ENCODE measurements around the gene CTPS1. TPM values are rescaled to one million over a fixed set of nuclear protein-coding genes. Genes with fewer than 3 reads are reported as not detected.

Gene CTPS1
- total RNA-seq, 1 experiment from 2014 or later: 69.9 TPM

DNA sequence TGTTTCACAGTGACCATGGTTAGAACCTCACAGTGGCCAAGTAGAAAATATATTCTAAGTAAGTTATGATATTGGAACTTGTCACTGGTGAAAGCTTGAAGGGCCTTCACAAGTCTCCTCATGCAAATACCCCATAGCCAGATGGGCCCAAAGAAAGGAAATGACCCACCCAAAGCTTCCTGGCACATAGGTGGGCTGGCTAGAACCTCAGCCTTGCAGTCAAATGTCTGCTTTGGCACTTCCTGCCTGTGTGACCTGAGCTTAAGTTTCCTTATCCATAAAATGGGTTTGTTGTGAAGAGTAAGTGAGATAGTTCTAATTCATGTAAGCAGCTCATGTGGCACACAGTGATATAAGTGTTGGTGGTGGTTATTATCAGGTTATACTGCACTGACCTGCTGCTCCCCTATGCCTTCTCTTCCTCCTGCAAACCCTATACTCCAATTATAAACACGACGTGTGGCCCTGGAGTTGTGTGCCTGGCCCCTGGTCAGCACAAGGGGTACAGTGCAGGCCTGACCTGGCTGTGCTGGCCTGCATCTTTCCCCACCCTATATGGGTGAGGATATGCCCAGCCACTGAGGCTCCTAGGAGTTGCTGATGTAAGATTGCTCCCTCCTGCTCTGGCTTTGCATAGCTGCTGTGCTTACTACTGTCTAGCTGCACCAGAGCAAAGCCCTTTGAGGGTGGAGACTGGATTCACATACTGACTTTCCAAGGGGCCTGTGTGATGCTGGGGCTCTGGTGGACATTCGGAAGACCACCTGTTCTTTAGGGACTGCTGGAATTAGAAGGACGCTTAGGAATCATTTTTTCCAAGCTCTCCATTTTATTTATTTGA, 46.7 kb downstream of the CTPS1 start:
- Mint-ChIP-seq H3K27me3 (ENCODE audit: insufficient read depth, unreplicated experiment) (no peaks in the 10 kb centered on the region), H3K27ac (ENCODE audit: low read depth, unreplicated experiment) (no peak overlapping the region), H3K4me3 (ENCODE audit: unreplicated experiment) (no peak overlapping the region), H3K9me3 (ENCODE audit: unreplicated experiment) (no peaks in the 10 kb centered on the region), H3K4me1 (ENCODE audit: insufficient read depth, unreplicated experiment) (no peaks in the 10 kb centered on the region), H3K36me3 (ENCODE audit: insufficient read depth, unreplicated experiment) (peaks cover 71% of the 10 kb centered on the region)
- ChIA-PET POLR2A (interaction anchor here (0.7 to 1.2 kb wide), 4 partner anchors 11 to 22 kb away, joined by 3 to 4 read pairs (median 3); no protein-coding TSS in a partner anchor), CTCF (interaction anchor here (0.6 to 0.8 kb wide), 3 partner anchors 26 to 240 kb away, joined by 3 read pairs; no protein-coding TSS in a partner anchor)
- BruUV-seq (replicated peaks): no TSS peak
- intact Hi-C loops (cut with micrococcal nuclease): no loop called here
- TF ChIP-seq CTCF (IDR thresholded peaks at IDR 0.05; ENCODE audit: unreplicated experiment): no peak
- no peak for DNase-seq (ENCODE audit: unreplicated experiment)

GRCh38 chr1:41028034-41028642, 48.6 kb downstream of the CTPS1 start:
- intact Hi-C loops (cut with micrococcal nuclease): no loop called here
- Mint-ChIP-seq H3K9me3 (ENCODE audit: unreplicated experiment) (no peaks in the 10 kb centered on the region), H3K36me3 (ENCODE audit: insufficient read depth, unreplicated experiment) (peaks cover 70% of the 10 kb centered on the region), H3K27ac (ENCODE audit: low read depth, unreplicated experiment) (no peak overlapping the region), H3K4me1 (ENCODE audit: insufficient read depth, unreplicated experiment) (no peaks in the 10 kb centered on the region), H3K4me3 (ENCODE audit: unreplicated experiment) (no peak overlapping the region), H3K27me3 (ENCODE audit: insufficient read depth, unreplicated experiment) (no peaks in the 10 kb centered on the region)
- CTCF ChIA-PET: no interaction called here
- TF ChIP-seq CTCF (IDR thresholded peaks at IDR 0.05; ENCODE audit: unreplicated experiment): no peak
- POLR2A ChIA-PET: no interaction called here
- BruUV-seq (replicated peaks): no TSS peak
- DNase-seq (ENCODE audit: unreplicated experiment): no peak

DNA sequence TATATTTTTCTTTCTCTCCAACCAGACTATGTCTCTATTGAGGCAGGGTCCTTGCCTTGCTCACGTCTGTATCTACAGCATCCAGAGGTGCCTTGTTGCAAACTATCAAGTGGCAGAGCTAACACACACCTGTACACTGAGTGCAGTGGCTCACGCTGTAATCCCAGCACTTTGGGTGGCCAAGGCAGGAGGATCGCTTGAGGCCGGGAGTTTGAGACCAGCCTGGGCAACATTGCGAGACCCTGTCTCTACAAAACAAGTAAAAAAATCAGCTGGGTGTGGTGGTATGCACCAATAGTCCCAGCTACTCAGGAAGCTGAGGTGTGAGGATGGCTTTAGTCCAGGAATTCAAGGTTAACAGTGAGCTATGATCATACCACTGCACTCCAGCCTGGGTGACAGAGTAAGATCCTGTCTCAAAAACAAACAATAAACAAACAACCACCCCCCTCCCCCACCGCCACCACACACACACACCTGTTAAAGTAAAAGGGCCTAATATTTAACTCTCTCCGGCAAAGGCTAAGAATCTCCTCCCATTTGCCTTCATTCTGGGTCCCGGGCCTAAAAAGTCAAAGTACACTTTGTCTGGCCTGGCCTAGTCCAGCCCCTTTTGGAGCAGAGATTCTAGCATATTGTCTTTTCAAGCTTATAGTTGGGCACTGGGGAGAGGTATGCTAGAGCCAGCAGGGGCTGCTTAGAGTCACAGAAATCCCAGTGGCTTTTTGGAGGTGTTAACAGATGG, 51.5 kb downstream of the CTPS1 start:
- no TSS peak for BruUV-seq (replicated peaks)
- no peak for TF ChIP-seq CTCF (IDR thresholded peaks at IDR 0.05; ENCODE audit: unreplicated experiment)
- DNase-seq (ENCODE audit: unreplicated experiment): no peak
- ChIA-PET POLR2A (interaction anchor here (1.4 to 2.1 kb wide), 3 partner anchors 10 to 13 kb away, joined by 3 to 7 read pairs (median 4); partner anchors contain the start of gene SLFNL1), CTCF (interaction anchor here (0.7 kb wide), 1 partner anchor 8 kb away, joined by 3 read pairs; no protein-coding TSS in a partner anchor)
- H3K36me3 Mint-ChIP-seq (ENCODE audit: insufficient read depth, unreplicated experiment): peaks cover 61% of the 10 kb centered on the region
- peak overlapping the region; percentile 33 for H3K27ac Mint-ChIP-seq (ENCODE audit: low read depth, unreplicated experiment)
- H3K9me3 Mint-ChIP-seq (ENCODE audit: unreplicated experiment): no peaks in the 10 kb centered on the region
- no peaks in the 10 kb centered on the region for H3K27me3 Mint-ChIP-seq (ENCODE audit: insufficient read depth, unreplicated experiment)
- no peaks in the 10 kb centered on the region for H3K4me1 Mint-ChIP-seq (ENCODE audit: insufficient read depth, unreplicated experiment)
- intact Hi-C loops (cut with micrococcal nuclease): no loop called here
- H3K4me3 Mint-ChIP-seq (ENCODE audit: unreplicated experiment): no peak overlapping the region

DNA sequence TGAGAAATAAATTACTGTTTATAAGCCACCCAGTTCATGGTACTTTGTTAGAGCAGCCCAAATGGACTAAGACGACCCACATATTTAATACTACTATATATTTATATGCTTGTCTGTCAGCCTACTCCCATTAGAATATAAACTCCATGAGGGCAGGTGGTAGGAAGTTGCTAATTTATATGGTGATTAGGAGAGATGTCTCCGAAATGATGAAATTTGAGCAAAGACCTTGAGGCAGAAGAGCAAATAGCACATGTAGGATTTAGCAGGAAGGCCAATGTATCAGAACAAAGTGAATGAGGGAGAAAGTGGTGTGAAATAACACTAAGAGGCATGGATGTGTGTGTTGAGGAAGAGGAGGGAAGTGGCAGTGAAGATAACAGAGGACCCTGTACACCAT, 52.7 kb downstream of the CTPS1 start:
- BruUV-seq (replicated peaks): no TSS peak
- intact Hi-C loops (cut with micrococcal nuclease): no loop called here
- no peak for TF ChIP-seq CTCF (IDR thresholded peaks at IDR 0.05; ENCODE audit: unreplicated experiment)
- H3K27me3 Mint-ChIP-seq (ENCODE audit: insufficient read depth, unreplicated experiment): no peaks in the 10 kb centered on the region
- ChIA-PET POLR2A (interaction anchor here (1.5 kb wide), 1 partner anchor 11 kb away, joined by 4 read pairs; the partner anchor contains the start of gene SLFNL1), CTCF (no interaction called here)
- DNase-seq (ENCODE audit: unreplicated experiment): no peak
- peaks cover 54% of the 10 kb centered on the region for H3K36me3 Mint-ChIP-seq (ENCODE audit: insufficient read depth, unreplicated experiment)
- H3K4me3 Mint-ChIP-seq (ENCODE audit: unreplicated experiment): no peak overlapping the region
- no peaks in the 10 kb centered on the region for H3K9me3 Mint-ChIP-seq (ENCODE audit: unreplicated experiment)
- no peak overlapping the region for H3K27ac Mint-ChIP-seq (ENCODE audit: low read depth, unreplicated experiment)
- H3K4me1 Mint-ChIP-seq (ENCODE audit: insufficient read depth, unreplicated experiment): no peaks in the 10 kb centered on the region
